GM18526 (cell line): ENCODE data around the gene PRPF6.
A peak's percentile ranks its signal among the peaks of the same experiment; 100 is the strongest.

Experiments
- POLR2A ChIP-seq: IDR thresholded peaks from 3 replicates; pipeline ENCODE4 v1.6.1; 2011; ENCODE audit not compliant: insufficient read length; ENCODE audit errors: extremely low read depth

The PRPF6 gene

GRCh38 chr20:64041040-64041780 is 60.3 kb downstream of the PRPF6 start:
- no peak for TF ChIP-seq POLR2A

DNA sequence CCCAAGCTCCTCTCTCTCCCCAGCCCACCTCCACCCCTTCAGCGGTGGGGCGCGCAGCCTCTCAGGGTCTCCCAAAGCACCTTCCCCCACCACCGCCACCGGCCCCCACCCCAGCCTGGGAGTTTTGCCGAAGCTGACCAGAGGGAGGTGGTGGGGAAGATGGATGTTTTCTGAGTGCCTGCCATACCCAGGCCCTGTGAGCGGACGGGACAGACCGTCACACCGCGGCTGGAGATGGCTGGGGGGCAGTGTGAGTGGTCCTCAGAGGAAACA is 60.8 kb downstream of the PRPF6 start:
- TF ChIP-seq POLR2A = no peak

GRCh38 chr20:64042054-64042781 is 61.3 kb downstream of the PRPF6 start:
- peak; percentile 15 for TF ChIP-seq POLR2A

DNA sequence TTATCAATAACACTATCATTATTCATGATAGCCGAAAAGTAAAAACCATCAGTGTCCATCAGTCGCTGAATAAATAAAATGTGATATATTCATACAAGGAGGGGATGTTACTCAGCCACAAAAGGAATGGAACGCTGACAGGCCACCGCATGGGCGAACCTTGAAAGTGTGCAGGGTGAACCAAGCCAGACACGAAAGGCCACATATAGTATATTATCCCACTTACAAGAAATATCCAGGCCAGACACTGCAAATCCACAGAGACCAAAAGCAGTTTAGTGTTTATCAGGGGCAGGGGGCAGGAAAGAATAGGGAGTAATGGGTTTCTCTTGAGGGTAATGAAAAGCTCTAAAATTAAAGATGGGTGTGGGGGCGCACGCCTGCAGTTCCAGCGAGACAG is 62.8 kb downstream of the PRPF6 start:
- no peak for TF ChIP-seq POLR2A

- no peak for TF ChIP-seq POLR2A
These were observed 63.7 kb downstream of the PRPF6 start for GRCh38 chr20:64044484-64045247.

GRCh38 chr20:64045346-64046011 is 64.5 kb downstream of the PRPF6 start:
- TF ChIP-seq POLR2A = no peak

DNA sequence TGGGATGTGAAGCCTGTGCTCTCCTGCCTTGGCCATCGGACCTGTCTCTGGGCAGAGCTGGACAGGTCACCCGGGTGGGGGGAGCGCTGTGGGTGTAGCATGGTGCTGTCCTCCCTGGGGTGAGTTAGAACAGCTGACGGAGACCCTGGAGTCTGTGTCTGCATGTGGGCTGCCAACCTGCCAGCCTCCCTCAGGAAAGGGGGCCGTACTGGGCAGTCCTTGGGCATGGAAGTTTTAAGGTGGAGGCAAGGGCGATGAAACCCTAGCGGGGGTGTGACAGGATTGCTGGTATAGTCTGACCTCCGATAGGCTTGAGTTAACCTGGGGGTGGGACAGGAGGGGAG is 66.1 kb downstream of the PRPF6 start:
- no peak for TF ChIP-seq POLR2A

GRCh38 chr20:64047968-64048401 is 67.1 kb downstream of the PRPF6 start:
- TF ChIP-seq POLR2A = no peak

DNA sequence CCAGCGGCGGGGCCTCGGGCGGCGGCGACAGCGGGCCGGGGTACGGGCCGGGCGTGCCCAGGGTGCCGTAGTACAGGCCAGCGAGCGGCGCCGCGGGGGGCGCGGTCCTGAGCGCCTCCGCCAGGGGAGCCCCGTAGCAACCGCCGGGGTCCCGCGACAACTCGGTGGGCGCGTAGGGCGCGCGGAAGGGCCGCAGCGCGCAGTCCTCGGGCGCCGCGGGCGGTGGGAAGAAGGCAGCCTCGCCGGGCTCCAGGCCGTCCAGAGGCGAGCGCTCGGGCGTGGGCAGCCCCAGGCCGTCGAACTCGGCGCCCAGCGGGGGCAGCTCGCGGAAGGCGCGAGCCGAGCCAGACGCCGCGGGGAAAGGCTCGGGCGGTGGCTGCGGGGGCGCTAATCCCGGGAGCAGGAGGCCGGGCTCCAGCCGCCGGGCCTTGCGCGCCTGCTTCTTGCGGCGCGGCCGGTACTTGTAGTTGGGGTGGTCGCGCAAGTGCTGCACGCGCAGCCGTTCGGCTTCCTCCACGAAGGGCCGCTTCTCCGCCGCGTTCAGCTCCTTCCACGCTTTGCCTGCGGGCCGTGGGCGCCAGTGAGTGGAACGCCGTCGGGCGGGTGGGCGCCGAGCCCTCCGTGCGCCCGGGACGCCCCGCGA is 67.6 kb downstream of the PRPF6 start:
- TF ChIP-seq POLR2A = no peak

- no peak for TF ChIP-seq POLR2A
These were observed 68.3 kb downstream of the PRPF6 start, which contains the start of gene SOX18 for GRCh38 chr20:64049060-64049877. TSS of gene SOX18 (minus strand) at chr20:64049639. CDS start at chr20:64049516, 123 bp downstream.

DNA sequence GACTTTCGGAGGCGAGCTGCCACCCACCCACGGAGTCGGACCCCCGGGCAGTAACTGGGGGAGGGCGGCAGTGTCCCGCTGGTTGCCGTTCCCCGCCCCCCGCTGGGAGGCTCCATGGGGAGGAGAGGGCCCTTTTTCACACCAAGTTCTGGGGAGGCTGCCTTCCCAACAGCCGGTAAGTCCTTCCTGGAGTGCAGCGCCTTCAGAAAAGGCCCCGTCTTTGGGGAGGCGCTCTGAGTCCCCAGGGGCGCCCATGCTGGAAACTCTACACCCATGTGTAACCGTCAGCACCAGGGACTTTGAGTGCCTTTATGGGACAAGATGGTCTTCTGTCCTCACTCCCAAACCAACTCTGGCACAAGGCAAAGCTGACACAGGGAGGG is 68.9 kb downstream of the PRPF6 start:
- TF ChIP-seq POLR2A = no peak

DNA sequence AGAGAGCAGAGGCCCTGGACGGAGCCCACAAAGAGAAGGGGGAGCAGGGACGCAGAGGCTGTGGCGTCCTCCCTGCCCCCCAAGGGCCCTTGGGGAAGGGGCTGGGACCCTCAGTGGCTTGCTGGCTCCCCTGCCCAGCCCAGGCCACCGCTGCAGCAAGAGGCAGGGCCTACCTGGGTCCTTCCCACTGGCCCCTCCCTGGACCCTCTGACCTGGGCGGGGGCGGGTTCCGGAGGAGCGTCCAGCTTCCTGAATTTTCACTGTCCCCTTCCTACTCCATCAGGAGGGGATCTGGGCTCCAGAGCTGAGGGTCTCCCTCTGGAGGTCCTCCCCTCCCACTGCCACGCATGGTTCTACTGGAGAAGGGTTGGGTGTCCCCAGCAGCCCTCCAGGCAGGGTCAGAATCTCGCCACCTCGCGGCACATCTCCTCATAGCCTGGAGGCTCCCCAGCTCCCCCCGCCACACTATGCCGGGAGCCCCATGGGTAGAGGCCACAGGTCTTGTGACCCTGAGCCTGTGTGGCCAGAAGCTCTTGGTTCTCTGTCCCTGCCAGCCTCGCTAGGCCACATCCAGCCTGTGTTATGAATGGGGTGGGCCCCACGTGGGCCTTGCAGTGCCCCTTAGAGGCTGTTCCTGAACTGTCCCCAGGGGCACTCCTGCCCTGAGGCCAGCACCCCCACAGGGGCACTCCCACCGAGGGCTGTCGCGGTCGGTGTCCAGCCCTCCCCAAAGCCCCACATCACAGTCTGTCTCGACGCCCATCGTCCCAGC is 69.5 kb downstream of the PRPF6 start:
- no peak for TF ChIP-seq POLR2A

DNA sequence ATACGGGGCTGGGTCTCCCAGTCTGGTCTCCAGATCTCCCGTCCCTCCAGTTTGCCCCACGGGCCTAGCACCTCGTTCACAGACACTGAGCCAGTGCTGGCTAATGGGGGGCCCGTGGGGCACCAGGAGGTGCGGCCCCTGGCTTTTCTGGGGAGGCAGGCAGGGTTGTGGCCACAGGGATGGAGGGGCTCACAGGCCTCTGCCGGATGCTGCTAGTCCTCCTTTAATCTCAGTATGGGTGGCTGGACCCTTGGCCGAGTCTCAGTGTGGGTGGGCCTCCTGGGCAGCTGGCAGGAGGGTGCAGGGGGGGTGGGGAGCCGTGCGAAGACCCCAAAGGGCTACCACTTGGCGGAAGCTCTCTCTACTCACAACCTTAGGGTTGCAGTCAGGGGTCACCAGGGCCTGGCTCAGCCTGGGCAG is 70.1 kb downstream of the PRPF6 start:
- TF ChIP-seq POLR2A = no peak
